ENCODE results near the gene OR1L6. TPM values are rescaled to one million over a fixed set of nuclear protein-coding genes. Genes with fewer than 3 reads are reported as not detected.

The OR1L6 gene
- total RNA-seq, 2 donors from 2014 or later: not detected

- H3K27ac ChIP-seq: no peak overlapping the region
- no peaks in the 10 kb centered on the region for H3K27me3 ChIP-seq
- no peak for DNase-seq
- intact Hi-C loops (cut with DNase I): no loop called here
- no peaks in the 10 kb centered on the region for H3K9me3 ChIP-seq
- TF ChIP-seq POLR2A (IDR thresholded peaks at IDR 0.05) (no peak), CTCF (IDR thresholded peaks at IDR 0.05) (no peak)
- no peak for ATAC-seq
- no peaks in the 10 kb centered on the region for H3K4me1 ChIP-seq
- H3K36me3 ChIP-seq (replicated peaks in 1 of 2; ENCODE audit: insufficient read depth in 1 of 2, low read depth in 2 of 2): no peaks in the 10 kb centered on the region
- no peak overlapping the region for H3K4me3 ChIP-seq
- WGBS, 2 donors: 54 to 59% methylated on average over 4 of the region's 4 CpGs
Measured at GRCh38 chr9:122780026-122780425, 37.9 kb downstream of the OR1L6 start.

- DNase-seq: no peak
- intact Hi-C loops (cut with DNase I): no loop called here
- H3K9me3 ChIP-seq: no peaks in the 10 kb centered on the region
- H3K27me3 ChIP-seq: no peaks in the 10 kb centered on the region
- no peaks in the 10 kb centered on the region for H3K36me3 ChIP-seq (replicated peaks in 1 of 2; ENCODE audit: insufficient read depth in 1 of 2, low read depth in 2 of 2)
- no peak for ATAC-seq
- TF ChIP-seq POLR2A (IDR thresholded peaks at IDR 0.05) (no peak), CTCF (IDR thresholded peaks at IDR 0.05) (no peak)
- no peaks in the 10 kb centered on the region for H3K4me1 ChIP-seq
- no peak overlapping the region for H3K27ac ChIP-seq
- 56 to 59% methylated on average over 3 of the region's 3 CpGs for WGBS, 2 donors
- H3K4me3 ChIP-seq: no peak overlapping the region
Measured at GRCh38 chr9:122781671-122782070, 39.6 kb downstream of the OR1L6 start.

GRCh38 chr9:122785269-122785668 is 43.2 kb downstream of the OR1L6 start:
- no peak overlapping the region for H3K27ac ChIP-seq
- TF ChIP-seq CTCF (IDR thresholded peaks at IDR 0.05) (no peak), POLR2A (IDR thresholded peaks at IDR 0.05) (no peak)
- DNase-seq: no peak
- ATAC-seq: no peak
- intact Hi-C loops (cut with DNase I): no loop called here
- no peak overlapping the region for H3K4me3 ChIP-seq
- no peaks in the 10 kb centered on the region for H3K27me3 ChIP-seq
- no peaks in the 10 kb centered on the region for H3K9me3 ChIP-seq
- no peaks in the 10 kb centered on the region for H3K36me3 ChIP-seq (replicated peaks in 1 of 2; ENCODE audit: insufficient read depth in 1 of 2, low read depth in 2 of 2)
- no peaks in the 10 kb centered on the region for H3K4me1 ChIP-seq

- no peaks in the 10 kb centered on the region for H3K36me3 ChIP-seq (replicated peaks in 1 of 2; ENCODE audit: insufficient read depth in 1 of 2, low read depth in 2 of 2)
- H3K27ac ChIP-seq: no peak overlapping the region
- H3K9me3 ChIP-seq: no peaks in the 10 kb centered on the region
- H3K27me3 ChIP-seq: no peaks in the 10 kb centered on the region
- intact Hi-C loops (cut with DNase I): no loop called here
- 85% methylated on average over 4 of the region's 4 CpGs for WGBS, 2 donors
- no peak overlapping the region for H3K4me3 ChIP-seq
- H3K4me1 ChIP-seq: no peaks in the 10 kb centered on the region
- no peak for ATAC-seq
- DNase-seq: no peak
- no peak for TF ChIP-seq CTCF (IDR thresholded peaks at IDR 0.05)
- TF ChIP-seq POLR2A (IDR thresholded peaks at IDR 0.05): no peak
Measured at GRCh38 chr9:122786338-122786737, 44.2 kb downstream of the OR1L6 start.

GRCh38 chr9:122788831-122789230 is 46.7 kb downstream of the OR1L6 start, which contains the start of gene OR5C1:
Gene OR5C1 (plus strand): TSS chr9:122788933. CDS start chr9:122788933, 0 bp downstream.
- H3K27ac ChIP-seq: no peak within 1 kb of the TSS
- no peaks in the 10 kb centered on the region for H3K36me3 ChIP-seq (replicated peaks in 1 of 2; ENCODE audit: insufficient read depth in 1 of 2, low read depth in 2 of 2)
- H3K4me3 ChIP-seq: no peak within 1 kb of the TSS
- TF ChIP-seq CTCF (IDR thresholded peaks at IDR 0.05): no peak
- no peak for TF ChIP-seq POLR2A (IDR thresholded peaks at IDR 0.05)
- WGBS, 2 donors: 89 to 93% methylated on average over 11 to 12 of the region's 12 CpGs
- no peaks in the 10 kb centered on the region for H3K27me3 ChIP-seq
- ATAC-seq (no peak), DNase-seq (no peak)
- intact Hi-C loops (cut with DNase I): no loop called here
- no peaks in the 10 kb centered on the region for H3K9me3 ChIP-seq
- no peaks in the 10 kb centered on the region for H3K4me1 ChIP-seq
